NCI-H2227 (cell line): ENCODE measurements around the gene GPR137C.

Experiments
- DNase-seq: peaks from one replicate; lab custom pipeline; 2025; ENCODE audit not compliant: unreplicated experiment; lab: John Stamatoyannopoulos, UW

Gene GPR137C

DNA sequence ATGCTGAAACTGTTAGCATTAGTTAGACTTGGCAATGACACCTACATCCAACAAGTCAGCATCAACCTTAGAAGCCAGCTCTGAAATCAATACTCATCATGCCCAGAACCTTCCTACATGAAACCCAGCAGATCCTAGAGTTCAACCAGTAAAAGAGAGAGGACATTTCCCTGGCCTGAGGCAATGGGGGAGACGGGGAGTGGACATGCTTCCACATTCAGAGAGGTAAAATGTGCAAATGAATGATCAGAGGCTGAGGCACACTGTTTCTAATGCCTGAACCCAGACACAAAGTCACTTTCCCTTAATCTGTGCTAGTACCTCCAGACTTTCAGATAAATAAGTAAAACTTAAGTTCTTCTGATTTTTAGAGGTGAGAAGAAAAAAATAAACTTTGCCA, 108.2 kb downstream of the GPR137C start:
- no peak for DNase-seq

DNA sequence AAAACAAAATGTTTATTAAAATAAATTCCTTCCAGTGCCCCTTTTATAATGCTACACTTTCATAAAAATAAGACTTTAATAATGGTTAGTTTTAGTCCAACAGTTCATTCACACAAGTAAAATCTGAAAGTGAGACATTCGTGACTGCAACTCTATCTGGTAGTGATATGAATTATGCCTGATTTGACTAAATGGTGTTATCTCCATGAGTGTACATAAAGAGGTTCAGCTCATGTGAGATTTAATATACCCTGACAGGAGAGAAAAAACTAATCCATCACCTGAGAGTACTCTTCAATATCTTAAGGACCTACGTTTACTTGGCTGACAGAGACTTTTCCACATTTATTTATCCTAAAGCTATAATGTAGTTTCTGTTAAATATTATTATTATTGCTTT, 108.7 kb downstream of the GPR137C start:
- DNase-seq, result no peak

DNA sequence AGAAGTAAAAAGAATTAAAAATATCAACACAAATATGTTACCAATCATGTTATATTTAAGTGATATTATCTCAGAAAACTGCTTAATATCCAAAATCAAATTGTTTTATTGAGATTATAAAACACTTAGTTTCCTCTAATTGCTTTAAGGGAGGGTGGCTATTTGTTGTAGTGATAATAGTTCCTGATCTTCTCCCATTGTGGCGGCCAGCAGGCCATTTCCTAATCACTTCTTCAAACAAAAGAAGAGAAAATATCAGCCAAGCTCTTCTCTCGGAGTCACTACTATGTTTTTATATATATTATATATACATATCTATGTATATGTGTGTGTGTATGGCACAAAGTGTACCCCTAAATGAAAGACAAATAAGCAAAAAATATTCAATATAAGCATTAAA, 111.2 kb downstream of the GPR137C start:
- no peak for DNase-seq

DNA sequence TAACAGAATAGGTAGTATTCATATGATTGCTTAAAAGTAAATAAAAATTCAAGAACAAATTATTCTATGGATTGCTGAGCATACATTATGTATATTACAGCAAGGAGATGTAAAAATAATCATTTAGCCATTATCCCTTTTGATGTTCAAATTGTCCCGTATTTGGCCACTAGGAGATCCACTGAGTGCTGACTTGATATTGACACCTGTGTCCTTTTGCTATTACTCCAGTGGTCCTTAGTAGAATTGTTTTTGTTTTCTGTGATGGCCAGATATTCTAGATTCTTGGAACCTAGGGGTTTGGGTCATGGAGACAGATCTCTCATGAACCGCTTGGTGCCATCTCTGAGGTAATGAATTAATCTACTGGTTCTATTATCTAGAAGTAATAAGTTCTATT, 126.0 kb downstream of the GPR137C start:
- no peak for DNase-seq

DNA sequence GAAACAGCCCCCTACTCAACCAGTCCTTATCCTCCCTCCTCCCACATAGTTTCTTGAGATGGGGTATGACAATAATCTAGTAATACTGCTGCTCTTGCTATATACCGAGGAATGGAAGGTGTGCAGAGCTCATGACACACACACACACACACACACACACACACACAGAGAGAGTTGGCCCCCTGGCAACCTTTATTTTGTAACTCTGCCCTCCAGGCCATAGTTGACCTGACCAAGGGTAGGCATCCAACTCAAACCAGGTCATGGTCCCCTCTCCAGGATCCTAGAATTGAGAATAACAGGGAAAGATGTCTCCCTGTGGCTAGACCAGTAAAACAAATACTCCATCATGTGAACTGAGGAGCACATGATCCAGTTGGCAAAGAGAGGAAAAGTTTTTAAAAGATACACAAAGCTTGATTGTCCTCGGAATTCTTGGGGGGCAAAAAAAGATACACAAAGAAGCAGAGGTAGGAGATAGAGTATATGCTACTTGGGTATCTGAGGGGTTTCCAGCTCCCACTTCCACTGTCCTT, 131.4 kb downstream of the GPR137C start:
- DNase-seq, result peak; percentile 7

DNA sequence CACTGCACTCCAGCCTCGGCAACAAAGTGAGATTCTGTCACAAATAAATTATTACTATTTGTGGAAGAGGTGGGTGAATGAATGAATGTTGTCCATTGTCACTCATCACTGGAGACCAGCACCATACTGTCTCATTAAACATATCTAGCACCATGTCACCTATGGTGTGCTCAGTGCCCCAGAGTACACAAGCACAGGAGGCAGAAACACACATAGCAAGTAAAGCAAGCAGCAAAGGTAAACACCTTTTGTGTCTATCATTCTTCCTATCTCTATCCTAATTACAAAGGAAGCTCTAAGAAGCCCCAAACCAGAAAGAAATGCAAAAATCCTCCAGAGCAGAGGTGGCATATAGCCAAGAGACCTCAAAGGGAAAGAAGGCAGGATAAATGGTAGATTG, 133.5 kb downstream of the GPR137C start:
- DNase-seq, result no peak
